ENCODE measurements around the gene METTL17. TPM values are rescaled to one million over a fixed set of nuclear protein-coding genes. Genes with fewer than 3 reads are reported as not detected.

Gene METTL17
- polyA plus RNA-seq, 1 donor (not counting 4 experiments of a cell fraction or from before 2014, with no cell fraction given), result 61.9 TPM

GRCh38 chr14:20973501-20973900 lies 16.3 kb upstream of the METTL17 start:
- no peak for TF ChIP-seq CTCF (optimal IDR thresholded peaks at IDR 0.05 in 1 of 3, IDR thresholded peaks at IDR 0.05 in 1 of 3, conservative IDR thresholded peaks at IDR 0.05 in 1 of 3; ENCODE audit: extremely low read depth in 1 of 3, insufficient read depth in 2 of 3, low read length in 3 of 3)
- TF ChIP-seq EZH2 (IDR thresholded peaks at IDR 0.05; ENCODE audit: low read length), result no peak
- H3K9ac ChIP-seq (ENCODE audit: control insufficient read depth, extremely low read depth, insufficient read depth, low read length), result no peak overlapping the region
- DNase-seq (ENCODE audit: low read depth, low spot score) (no peak), FAIRE-seq (no peak)
- H3K9me1 ChIP-seq (ENCODE audit: control insufficient read depth, extremely low read depth, insufficient read depth, low read length), result no peaks in the 10 kb centered on the region
- peak overlapping the region; percentile 58 for H2AFZ ChIP-seq (ENCODE audit: control insufficient read depth, low read length)
- H4K20me1 ChIP-seq (ENCODE audit: control insufficient read depth, extremely low read depth, insufficient read depth, low read length), result no peaks in the 10 kb centered on the region
- no peaks in the 10 kb centered on the region for H3K36me3 ChIP-seq (ENCODE audit: control insufficient read depth in 2 of 2, extremely low read depth in 1 of 2, insufficient read depth in 2 of 2, low read length in 2 of 2)
- peaks cover 18% of the 10 kb centered on the region for H3K4me1 ChIP-seq (ENCODE audit: control insufficient read depth, extremely low read depth, insufficient read depth, low read length)
- dilution Hi-C loops (cut with MboI; ENCODE audit: extremely low pct_ligation_motif_present, low sequenced_read_pairs), result no loop called here
- H3K9me3 ChIP-seq (ENCODE audit: control insufficient read depth, low read depth, low read length), result no peaks in the 10 kb centered on the region
- no peaks in the 10 kb centered on the region for H3K79me2 ChIP-seq (ENCODE audit: control insufficient read depth, insufficient read depth, low read length)
- no peaks in the 10 kb centered on the region for H3K27me3 ChIP-seq (ENCODE audit: control insufficient read depth, extremely low read depth, insufficient read depth, low read length)
- H3K4me3 ChIP-seq (ENCODE audit: control insufficient read depth in 2 of 3, extremely low read depth in 1 of 3, insufficient read depth in 2 of 3, low read depth in 1 of 3, low read length in 3 of 3), result no peak overlapping the region
- H3K4me2 ChIP-seq (ENCODE audit: control insufficient read depth, extremely low read depth, insufficient read depth, low read depth, low read length), result peak overlapping the region; percentile 22
- H3K27ac ChIP-seq (ENCODE audit: control insufficient read depth, insufficient read depth, low read length), result no peak overlapping the region

GRCh38 chr14:20976291-20976690 lies 13.5 kb upstream of the METTL17 start:
- no peak for TF ChIP-seq EZH2 (IDR thresholded peaks at IDR 0.05; ENCODE audit: low read length)
- no peak for TF ChIP-seq CTCF (optimal IDR thresholded peaks at IDR 0.05 in 1 of 3, IDR thresholded peaks at IDR 0.05 in 1 of 3, conservative IDR thresholded peaks at IDR 0.05 in 1 of 3; ENCODE audit: extremely low read depth in 1 of 3, insufficient read depth in 2 of 3, low read length in 3 of 3)
- Histone ChIP-seq H3K36me3 (ENCODE audit: control insufficient read depth in 2 of 2, extremely low read depth in 1 of 2, insufficient read depth in 2 of 2, low read length in 2 of 2) (no peaks in the 10 kb centered on the region), H3K27me3 (ENCODE audit: control insufficient read depth, extremely low read depth, insufficient read depth, low read length) (no peaks in the 10 kb centered on the region), H4K20me1 (ENCODE audit: control insufficient read depth, extremely low read depth, insufficient read depth, low read length) (no peaks in the 10 kb centered on the region), H3K9me3 (ENCODE audit: control insufficient read depth, low read depth, low read length) (no peaks in the 10 kb centered on the region), H2AFZ (ENCODE audit: control insufficient read depth, low read length) (no peak overlapping the region), H3K9ac (ENCODE audit: control insufficient read depth, extremely low read depth, insufficient read depth, low read length) (no peak overlapping the region), H3K4me3 (ENCODE audit: control insufficient read depth in 2 of 3, extremely low read depth in 1 of 3, insufficient read depth in 2 of 3, low read depth in 1 of 3, low read length in 3 of 3) (no peak overlapping the region), H3K4me2 (ENCODE audit: control insufficient read depth, extremely low read depth, insufficient read depth, low read depth, low read length) (no peak overlapping the region), H3K4me1 (ENCODE audit: control insufficient read depth, extremely low read depth, insufficient read depth, low read length) (peaks cover 12% of the 10 kb centered on the region), H3K27ac (ENCODE audit: control insufficient read depth, insufficient read depth, low read length) (no peak overlapping the region), H3K9me1 (ENCODE audit: control insufficient read depth, extremely low read depth, insufficient read depth, low read length) (no peaks in the 10 kb centered on the region), H3K79me2 (ENCODE audit: control insufficient read depth, insufficient read depth, low read length) (no peaks in the 10 kb centered on the region)
- FAIRE-seq (no peak), DNase-seq (ENCODE audit: low read depth, low spot score) (no peak)
- dilution Hi-C loops (cut with MboI; ENCODE audit: extremely low pct_ligation_motif_present, low sequenced_read_pairs), result no loop called here

Data from keratinocyte (primary cell).